ENCODE data around the gene LYVE1.
"Not testable (repeated sequence)": the region's sequence is repeated elsewhere in the genome, so short reads cannot be mapped to it uniquely, and the experiment has no call there.

Gene LYVE1

GRCh38 chr11:10568486-10568941 is at the start of gene LYVE1:
LYVE1 (minus strand) TSS chr11:10568665; CDS start chr11:10568532, 133 bp downstream.
- DNase-seq = no peak

- no peak for DNase-seq
Observed at GRCh38 chr11:10617551-10617950, 49.1 kb upstream of the LYVE1 start.

- DNase-seq = no peak
Observed at GRCh38 chr11:10611979-10612862, 43.8 kb upstream of the LYVE1 start.

GRCh38 chr11:10609636-10610035 is 41.2 kb upstream of the LYVE1 start:
- no peak for DNase-seq

- no peak for DNase-seq
Observed at GRCh38 chr11:10608584-10608983, 40.1 kb upstream of the LYVE1 start.

- no peak for DNase-seq
Observed at GRCh38 chr11:10607462-10608132, 39.1 kb upstream of the LYVE1 start.

- no peak for DNase-seq
Observed at GRCh38 chr11:10606536-10607208, 38.2 kb upstream of the LYVE1 start.

- DNase-seq = no peak
Observed at GRCh38 chr11:10605941-10606381, 37.5 kb upstream of the LYVE1 start.

- DNase-seq = no peak
Observed at GRCh38 chr11:10604798-10605197, 36.3 kb upstream of the LYVE1 start.

- DNase-seq = no peak
Observed at GRCh38 chr11:10604340-10604748, 35.9 kb upstream of the LYVE1 start.

GRCh38 chr11:10603721-10604297 is 35.3 kb upstream of the LYVE1 start:
- DNase-seq = no peak

GRCh38 chr11:10602945-10603344 is 34.5 kb upstream of the LYVE1 start:
- no peak for DNase-seq

GRCh38 chr11:10602366-10602765 is 33.9 kb upstream of the LYVE1 start:
- DNase-seq = no peak

GRCh38 chr11:10601837-10602236 is 33.4 kb upstream of the LYVE1 start:
- no peak for DNase-seq

GRCh38 chr11:10600570-10601248 is 32.2 kb upstream of the LYVE1 start:
- no peak for DNase-seq

- DNase-seq = no peak
Observed at GRCh38 chr11:10599388-10600175, 31.1 kb upstream of the LYVE1 start.

- DNase-seq = no peak
Observed at GRCh38 chr11:10598816-10599215, 30.4 kb upstream of the LYVE1 start.

- DNase-seq = no peak
Observed at GRCh38 chr11:10597877-10598351, 29.4 kb upstream of the LYVE1 start.

- not testable (repeated sequence) for DNase-seq
Observed at GRCh38 chr11:10595840-10596239, 27.4 kb upstream of the LYVE1 start.

- DNase-seq = no peak
Observed at GRCh38 chr11:10594407-10594806, 25.9 kb upstream of the LYVE1 start.

GRCh38 chr11:10592331-10592730 is 23.9 kb upstream of the LYVE1 start:
- DNase-seq = no peak

All from NCI-H1417 (cell line).